A549 (cell line): ENCODE results near the gene SPSB3.

ENCODE experiments used
- CHD2 ChIP-seq: fragments of 150-350 bp; IDR thresholded peaks from 2 replicates; pipeline ENCODE4 v1.6.1; 2014; ENCODE audit warnings: low read length; ENCODE audit not compliant: partially characterized antibody
- CTCF ChIP-seq: fragments of >200 bp; sonication (Bioruptor Twin); formaldehyde crosslinking; IDR thresholded peaks from 3 replicates; pipeline ENCODE4 v1.5.1; 2016
- EP300 ChIP-seq, 2 experiments: fragments of >200 bp; sonication (Bioruptor Twin); formaldehyde crosslinking; IDR thresholded peaks; 2 replicates in 1 of 2; 3 replicates in 1 of 2; pipeline ENCODE4 v1.6.1; 2016 to 2017
- JUN ChIP-seq, 2 experiments: fragments of >200 bp; sonication (Bioruptor Twin); formaldehyde crosslinking; IDR thresholded peaks; 2 replicates in 1 of 2; 3 replicates in 1 of 2; pipeline ENCODE4 v1.6.1; 2016 to 2017
- MAX ChIP-seq: IDR thresholded peaks from 2 replicates; pipeline ENCODE4 v1.6.1; 2012
- NFE2L2 ChIP-seq: fragments of 150-350 bp; conservative IDR thresholded peaks from 2 replicates; pipeline ENCODE4 v1.6.1; 2014; ENCODE audit warnings: low read length
- POLR2A ChIP-seq: IDR thresholded peaks from 2 replicates; pipeline ENCODE4 v1.6.1; 2012; ENCODE audit warnings: mild to moderate bottlenecking, low read length
- RAD21 ChIP-seq, 2 experiments: fragments of >200 bp in 1 of 2; sonication (Bioruptor Twin) in 1 of 2; formaldehyde crosslinking in 1 of 2; IDR thresholded peaks in 1 of 2; conservative IDR thresholded peaks in 1 of 2; 2 replicates in 1 of 2; 3 replicates in 1 of 2; pipeline ENCODE4 v1.6.1; 2012 to 2018; ENCODE audit warnings: inconsistent platforms in 1 of 2
- SMC3 ChIP-seq: fragments of >200 bp; sonication (Bioruptor Twin); formaldehyde crosslinking; IDR thresholded peaks from 3 replicates; pipeline ENCODE4 v1.6.1; 2018; ENCODE audit warnings: inconsistent platforms
- USF2 ChIP-seq: fragments of 450-650 bp; IDR thresholded peaks from 2 replicates; pipeline ENCODE4 v1.6.1; 2014; ENCODE audit warnings: antibody characterized with exemption

GRCh38 chr16:1825381-1825863, 43.1 kb upstream of the SPSB3 start:
- TF ChIP-seq POLR2A (no peak), CTCF (no peak), RAD21 (conservative IDR thresholded peaks at IDR 0.05 in 1 of 2, IDR thresholded peaks at IDR 0.05 in 1 of 2) (no peak), MAX (no peak), NFE2L2 (no peak), CHD2 (no peak), JUN (IDR thresholded peaks at IDR 0.05) (no peak), EP300 (IDR thresholded peaks at IDR 0.05) (no peak), USF2 (no peak), SMC3 (no peak)
